Measurements from ENCODE around the gene SPANXN2.

- TF ChIP-seq, protein P1, sequence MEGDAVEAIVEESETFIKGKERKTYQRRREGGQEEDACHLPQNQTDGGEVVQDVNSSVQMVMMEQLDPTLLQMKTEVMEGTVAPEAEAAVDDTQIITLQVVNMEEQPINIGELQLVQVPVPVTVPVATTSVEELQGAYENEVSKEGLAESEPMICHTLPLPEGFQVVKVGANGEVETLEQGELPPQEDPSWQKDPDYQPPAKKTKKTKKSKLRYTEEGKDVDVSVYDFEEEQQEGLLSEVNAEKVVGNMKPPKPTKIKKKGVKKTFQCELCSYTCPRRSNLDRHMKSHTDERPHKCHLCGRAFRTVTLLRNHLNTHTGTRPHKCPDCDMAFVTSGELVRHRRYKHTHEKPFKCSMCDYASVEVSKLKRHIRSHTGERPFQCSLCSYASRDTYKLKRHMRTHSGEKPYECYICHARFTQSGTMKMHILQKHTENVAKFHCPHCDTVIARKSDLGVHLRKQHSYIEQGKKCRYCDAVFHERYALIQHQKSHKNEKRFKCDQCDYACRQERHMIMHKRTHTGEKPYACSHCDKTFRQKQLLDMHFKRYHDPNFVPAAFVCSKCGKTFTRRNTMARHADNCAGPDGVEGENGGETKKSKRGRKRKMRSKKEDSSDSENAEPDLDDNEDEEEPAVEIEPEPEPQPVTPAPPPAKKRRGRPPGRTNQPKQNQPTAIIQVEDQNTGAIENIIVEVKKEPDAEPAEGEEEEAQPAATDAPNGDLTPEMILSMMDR (conservative IDR thresholded peaks at IDR 0.05; ENCODE audit: low read depth, low read length), result no peak
- TF ChIP-seq POLR2A (IDR thresholded peaks at IDR 0.05; ENCODE audit: low read depth, low read length) (no peak), USF2 (IDR thresholded peaks at IDR 0.05; ENCODE audit: low read depth, low read length) (no peak), ELK1 (IDR thresholded peaks at IDR 0.05; ENCODE audit: borderline replicate concordance, low read depth, low read length) (no peak), RAD21 (IDR thresholded peaks at IDR 0.05; ENCODE audit: low read length) (no peak), NFE2L2 (IDR thresholded peaks at IDR 0.05; ENCODE audit: low read depth, low read length) (no peak), CEBPB (IDR thresholded peaks at IDR 0.05; ENCODE audit: low read depth, low read length) (no peak), RFX5 (IDR thresholded peaks at IDR 0.05; ENCODE audit: low read depth, low read length) (no peak), MAFK (IDR thresholded peaks at IDR 0.05; ENCODE audit: low read depth, low read length) (no peak), MXI1 (IDR thresholded peaks at IDR 0.05; ENCODE audit: borderline replicate concordance, low read depth, low read length) (no peak), RCOR1 (IDR thresholded peaks at IDR 0.05; ENCODE audit: insufficient replicate concordance, low read length) (no peak), SMC3 (IDR thresholded peaks at IDR 0.05; ENCODE audit: low read depth, low read length) (no peak)
These were observed 37.1 kb downstream of the SPANXN2 start for GRCh38 chrX:143683486-143683885.

Data from IMR-90 (cell line).